ENCODE results near the gene SNUPN. TPM values are rescaled to one million over a fixed set of nuclear protein-coding genes. Genes with fewer than 3 reads are reported as not detected.
A peak's percentile ranks its signal among the peaks of the same experiment; 100 is the strongest.

Gene SNUPN
- total RNA-seq, 4 donors from 2014 or later = 8.7 to 19.1 (median 13.5) TPM

DNA sequence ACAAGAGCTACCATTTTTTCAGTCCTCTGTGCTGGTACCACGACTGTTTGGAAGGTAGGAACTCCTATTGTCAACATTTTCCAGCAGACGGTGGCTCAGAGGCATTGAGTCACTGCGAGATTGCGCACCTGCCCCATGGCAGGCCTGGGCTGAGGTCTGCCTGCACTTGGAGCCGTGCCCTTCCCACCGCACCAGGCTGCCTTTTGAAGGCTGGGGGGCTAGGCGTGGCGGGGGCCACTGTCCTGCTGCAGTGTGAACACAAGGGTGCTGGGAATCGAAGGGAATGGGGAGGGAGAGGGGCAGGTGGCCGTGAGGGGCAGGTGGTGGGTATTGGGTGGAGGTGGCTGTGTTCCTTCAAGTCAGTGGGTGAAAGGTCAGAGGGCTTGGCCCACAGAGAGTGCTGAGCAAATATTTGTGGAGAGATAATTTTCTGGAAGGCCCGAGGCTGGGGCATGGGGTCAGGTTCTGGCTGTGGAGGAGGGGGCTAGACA is 38.5 kb upstream of the SNUPN start:
- 27 to 34% methylated on average over 9 to 10 of the region's 11 CpGs for WGBS, 2 donors
- no peaks in the 10 kb centered on the region for H3K27me3 ChIP-seq
- no peak for DNase-seq
- no peak for TF ChIP-seq POLR2A (IDR thresholded peaks at IDR 0.05)
- TF ChIP-seq, protein P1, sequence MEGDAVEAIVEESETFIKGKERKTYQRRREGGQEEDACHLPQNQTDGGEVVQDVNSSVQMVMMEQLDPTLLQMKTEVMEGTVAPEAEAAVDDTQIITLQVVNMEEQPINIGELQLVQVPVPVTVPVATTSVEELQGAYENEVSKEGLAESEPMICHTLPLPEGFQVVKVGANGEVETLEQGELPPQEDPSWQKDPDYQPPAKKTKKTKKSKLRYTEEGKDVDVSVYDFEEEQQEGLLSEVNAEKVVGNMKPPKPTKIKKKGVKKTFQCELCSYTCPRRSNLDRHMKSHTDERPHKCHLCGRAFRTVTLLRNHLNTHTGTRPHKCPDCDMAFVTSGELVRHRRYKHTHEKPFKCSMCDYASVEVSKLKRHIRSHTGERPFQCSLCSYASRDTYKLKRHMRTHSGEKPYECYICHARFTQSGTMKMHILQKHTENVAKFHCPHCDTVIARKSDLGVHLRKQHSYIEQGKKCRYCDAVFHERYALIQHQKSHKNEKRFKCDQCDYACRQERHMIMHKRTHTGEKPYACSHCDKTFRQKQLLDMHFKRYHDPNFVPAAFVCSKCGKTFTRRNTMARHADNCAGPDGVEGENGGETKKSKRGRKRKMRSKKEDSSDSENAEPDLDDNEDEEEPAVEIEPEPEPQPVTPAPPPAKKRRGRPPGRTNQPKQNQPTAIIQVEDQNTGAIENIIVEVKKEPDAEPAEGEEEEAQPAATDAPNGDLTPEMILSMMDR (IDR thresholded peaks at IDR 0.05) = no peak
- intact Hi-C loops (cut with DNase I) = no loop called here
- H3K4me1 ChIP-seq = peaks cover 46 to 100% (median 94%) of the 10 kb centered on the region in 3 donors
- H3K36me3 ChIP-seq = peaks cover 0 to 19% (median 0%) of the 10 kb centered on the region in 3 donors
- H3K27ac ChIP-seq = peak overlapping the region; percentile 89 to 97 (median 93)
- H3K9me3 ChIP-seq = no peaks in the 10 kb centered on the region
- no peak overlapping the region for H3K4me3 ChIP-seq

- no peak for TF ChIP-seq POLR2A (IDR thresholded peaks at IDR 0.05)
- TF ChIP-seq, protein P1 (IDR thresholded peaks at IDR 0.05) = no peak
- no peak for DNase-seq
- intact Hi-C loops (cut with DNase I) = no loop called here
- peak overlapping the region; percentile 89 to 97 (median 93) for H3K27ac ChIP-seq
- H3K4me1 ChIP-seq = peaks cover 40 to 100% (median 84%) of the 10 kb centered on the region in 3 donors
- H3K4me3 ChIP-seq = no peak overlapping the region
- no peaks in the 10 kb centered on the region for H3K9me3 ChIP-seq
- H3K36me3 ChIP-seq = peaks cover 0 to 29% (median 0%) of the 10 kb centered on the region in 3 donors
- no peaks in the 10 kb centered on the region for H3K27me3 ChIP-seq
- WGBS, 2 donors = 54 to 81% methylated on average over 2 to 6 of the region's 9 CpGs
These were observed 37.4 kb upstream of the SNUPN start for GRCh38 chr15:75662823-75663519.

- Histone ChIP-seq H3K27ac (peak overlapping the region; percentile 89 to 97 (median 93)), H3K27me3 (no peaks in the 10 kb centered on the region), H3K4me3 (peak overlapping the region in 3 of 4 donors; percentile 1 to 32 (median 11)), H3K9me3 (no peaks in the 10 kb centered on the region), H3K4me1 (peaks cover 31 to 99% (median 72%) of the 10 kb centered on the region in 3 donors), H3K36me3 (peaks cover 3 to 42% (median 8%) of the 10 kb centered on the region in 3 donors)
- DNase-seq = no peak
- WGBS, 2 donors = 48 to 51% methylated on average over 3 of the region's 3 CpGs
- intact Hi-C loops (cut with DNase I) = no loop called here
- TF ChIP-seq POLR2A (IDR thresholded peaks at IDR 0.05) = no peak
- TF ChIP-seq, protein P1 (IDR thresholded peaks at IDR 0.05) = no peak
These were observed 36.2 kb upstream of the SNUPN start for GRCh38 chr15:75661756-75662140.

DNA sequence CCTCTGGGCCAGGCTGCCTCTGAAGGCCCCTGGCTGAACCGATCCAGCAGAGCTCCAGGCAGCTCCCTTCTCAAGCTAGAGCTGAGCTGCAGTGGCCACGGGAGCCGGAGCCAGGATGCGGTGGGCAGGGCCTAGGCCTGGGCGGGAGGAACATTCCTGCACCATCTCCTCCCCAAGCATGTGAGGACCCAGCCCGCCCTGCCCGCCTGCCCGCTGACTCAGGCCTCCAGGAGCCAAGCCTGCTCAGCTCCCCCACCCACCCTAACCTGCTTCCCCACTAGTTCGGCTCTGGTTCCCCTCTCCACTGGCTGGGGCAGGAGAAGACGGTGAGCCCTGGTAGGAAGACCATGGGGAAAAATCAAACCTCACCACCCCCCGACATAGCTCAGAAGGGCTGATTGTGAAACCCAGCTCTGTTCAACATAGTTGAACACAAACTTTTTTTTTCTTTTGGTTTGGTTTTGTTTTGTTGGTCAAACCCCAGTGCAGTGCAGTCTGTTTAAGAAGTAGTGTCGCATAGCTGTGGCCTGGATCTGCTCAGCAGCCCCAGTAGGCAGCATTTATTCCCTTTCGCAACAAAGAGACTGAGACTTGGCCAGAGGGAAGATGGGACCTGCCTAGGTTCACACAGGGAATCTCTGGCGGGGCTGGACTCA is 35.7 kb upstream of the SNUPN start:
- TF ChIP-seq POLR2A (IDR thresholded peaks at IDR 0.05) = peak in 2 of 4 donors; percentile 49 to 70
- TF ChIP-seq, protein P1 (IDR thresholded peaks at IDR 0.05) = no peak
- Histone ChIP-seq H3K27ac (peak overlapping the region; percentile 89 to 97 (median 93)), H3K36me3 (peaks cover 3 to 47% (median 8%) of the 10 kb centered on the region in 3 donors), H3K4me3 (peak overlapping the region in 3 of 4 donors; percentile 1 to 32 (median 11)), H3K4me1 (peaks cover 26 to 99% (median 67%) of the 10 kb centered on the region in 3 donors), H3K9me3 (no peaks in the 10 kb centered on the region), H3K27me3 (no peaks in the 10 kb centered on the region)
- intact Hi-C loops (cut with DNase I) = no loop called here
- WGBS, 2 donors = 15 to 40% methylated on average over 4 to 5 of the region's 14 CpGs
- DNase-seq = peak; percentile 24
